ENCODE results near the gene FITM1. TPM values are rescaled to one million over a fixed set of nuclear protein-coding genes. Genes with fewer than 3 reads are reported as not detected.

Gene FITM1
- polyA plus RNA-seq, 2 of the 4 experiments (the other 2 are of a cell fraction): 0.06 TPM; not detected in 1

- TF ChIP-seq BCL3 (IDR thresholded peaks at IDR 0.05) (no peak), USF2 (IDR thresholded peaks at IDR 0.05) (peak; percentile 96), POLR2AphosphoS2 (conservative IDR thresholded peaks at IDR 0.05; ENCODE audit: low read length) (no peak), KDM1A (IDR thresholded peaks at IDR 0.05; ENCODE audit: low read depth) (no peak), ZNF302 (CRISPR knock-in tag; IDR thresholded peaks at IDR 0.05) (no peak), SREBF2 (IDR thresholded peaks at IDR 0.05) (no peak), RAD21 (conservative IDR thresholded peaks at IDR 0.05 in 1 of 2, IDR thresholded peaks at IDR 0.05 in 1 of 2) (no peak), HOXA7 (CRISPR knock-in tag; IDR thresholded peaks at IDR 0.05) (no peak), MYC (IDR thresholded peaks at IDR 0.05; ENCODE audit: borderline replicate concordance, low read length) (peak; percentile 77), POLR2A (IDR thresholded peaks at IDR 0.05; ENCODE audit: low read length) (0 out of 2 replicates have a peak, but pooled peaks have one; percentile 3), REST (IDR thresholded peaks at IDR 0.05) (peak; percentile 92), MAX (IDR thresholded peaks at IDR 0.05) (peak; percentile 97), RCOR1 (IDR thresholded peaks at IDR 0.05; ENCODE audit: low read depth, low read length) (no peak), KDM5A (IDR thresholded peaks at IDR 0.05) (no peak), HMGXB4 (CRISPR knock-in tag; IDR thresholded peaks at IDR 0.05; ENCODE audit: borderline replicate concordance) (no peak), JUN (IDR thresholded peaks at IDR 0.05) (peak in 1 of 2 experiments; percentile 10; a peak in 2 of 5 replicates), EP300 (IDR thresholded peaks at IDR 0.05) (no peak), RFX5 (IDR thresholded peaks at IDR 0.05) (peak; percentile 85), RARB (CRISPR knock-in tag; IDR thresholded peaks at IDR 0.05) (no peak), RNF2 (IDR thresholded peaks at IDR 0.05; ENCODE audit: borderline replicate concordance, low read depth) (no peak), CHD2 (IDR thresholded peaks at IDR 0.05; ENCODE audit: low read length, partially characterized antibody) (peak; percentile 88), HES2 (IDR thresholded peaks at IDR 0.05) (no peak)
Observed at GRCh38 chr14:24114532-24115421, 15.7 kb upstream of the FITM1 start, which contains the start of the genes DCAF11 and NRL (continued).

All from A549 (cell line).